ENCODE measurements around the gene ZG16.
"Not testable (repeated sequence)": the region's sequence is repeated elsewhere in the genome, so short reads cannot be mapped to it uniquely, and the experiment has no call there.

ZG16 gene

DNA sequence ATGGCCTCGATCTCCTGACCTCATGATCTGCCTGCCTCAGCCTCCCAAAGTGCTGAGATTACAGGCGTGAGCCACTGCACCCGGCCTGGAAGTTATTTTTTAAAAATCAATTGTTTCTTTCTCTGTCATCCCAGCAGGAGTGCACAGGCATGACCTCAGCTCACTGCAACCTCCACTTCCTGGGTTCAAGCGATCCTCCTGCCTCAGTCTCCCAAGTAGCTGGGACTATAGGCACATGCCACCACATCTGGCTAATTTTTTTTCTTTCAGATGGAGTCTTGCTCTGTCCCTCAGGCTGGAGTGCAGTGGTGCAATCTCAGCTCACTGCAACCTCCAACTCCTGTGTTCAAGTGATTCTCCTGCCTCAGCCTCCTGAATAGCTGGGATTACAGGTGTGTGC lies 9.1 kb downstream of the ZG16 start:
- DNase-seq (ENCODE audit: low read depth in 2 of 2) = not testable (repeated sequence)

DNA sequence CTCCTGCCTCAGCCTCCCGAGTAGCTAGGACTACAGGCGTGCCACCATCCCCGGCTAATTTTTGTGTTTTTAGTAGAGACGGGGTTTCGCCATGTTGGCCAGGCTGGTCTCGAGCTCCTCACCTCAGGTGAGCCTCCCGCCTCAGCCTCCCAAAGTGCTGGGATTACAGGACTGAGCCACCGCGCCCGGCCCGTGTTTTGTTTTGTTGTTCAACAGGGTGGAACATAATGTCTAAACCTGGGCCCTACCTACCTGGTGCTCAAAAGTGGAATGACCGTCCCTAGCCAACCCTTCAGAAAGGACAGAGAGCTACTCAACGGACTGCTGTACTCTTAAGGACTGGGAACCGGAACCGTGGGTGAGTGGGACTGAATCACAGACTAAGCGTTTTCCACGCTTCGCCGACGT lies 11.7 kb downstream of the ZG16 start:
- no peak for DNase-seq (ENCODE audit: low read depth in 2 of 2)

DNA sequence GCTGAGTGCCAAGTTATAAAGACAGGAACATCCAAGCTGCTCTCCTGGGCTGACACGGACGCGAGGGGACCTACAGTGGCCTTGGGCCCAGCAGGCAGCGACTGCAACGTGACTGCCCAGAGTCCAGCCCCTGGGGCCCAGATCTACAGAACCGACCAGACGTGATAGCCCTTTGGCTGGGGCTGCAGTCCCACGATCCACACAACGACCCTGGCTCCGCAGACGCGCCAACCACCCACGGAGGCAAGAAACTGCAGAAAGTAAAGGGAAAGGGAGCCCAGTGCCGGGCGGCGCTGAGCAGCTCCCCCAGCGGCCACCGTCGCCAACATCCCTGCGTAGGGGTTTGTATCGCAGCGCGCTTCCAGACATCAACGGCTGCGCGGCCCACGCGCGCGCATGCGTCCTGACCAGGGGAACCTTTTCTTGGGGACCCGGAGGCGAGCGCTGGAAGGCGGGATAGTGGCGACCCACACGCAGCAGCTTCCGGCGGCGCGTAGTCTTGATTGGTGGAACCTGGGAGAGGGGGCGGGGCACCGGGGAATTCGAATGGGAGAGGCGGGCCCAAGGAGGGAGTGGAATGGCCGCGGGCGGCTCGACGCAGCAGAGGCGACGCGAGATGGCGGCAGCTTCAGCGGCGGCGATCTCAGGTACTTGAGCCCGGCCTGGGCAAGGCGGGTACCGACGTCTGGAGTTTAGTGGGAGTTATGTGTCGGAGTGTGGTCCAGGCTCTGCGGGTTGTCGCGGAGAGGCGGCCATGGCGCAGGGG lies 12.3 kb downstream of the ZG16 start, which contains the start of gene KIF22:
Gene KIF22 (plus strand): TSS at position 569 of the 766 bp plus-strand sequence. CDS start 9 bp downstream, at position 578.
- peak; percentile 99 to 100 for DNase-seq (ENCODE audit: low read depth in 2 of 2)

DNA sequence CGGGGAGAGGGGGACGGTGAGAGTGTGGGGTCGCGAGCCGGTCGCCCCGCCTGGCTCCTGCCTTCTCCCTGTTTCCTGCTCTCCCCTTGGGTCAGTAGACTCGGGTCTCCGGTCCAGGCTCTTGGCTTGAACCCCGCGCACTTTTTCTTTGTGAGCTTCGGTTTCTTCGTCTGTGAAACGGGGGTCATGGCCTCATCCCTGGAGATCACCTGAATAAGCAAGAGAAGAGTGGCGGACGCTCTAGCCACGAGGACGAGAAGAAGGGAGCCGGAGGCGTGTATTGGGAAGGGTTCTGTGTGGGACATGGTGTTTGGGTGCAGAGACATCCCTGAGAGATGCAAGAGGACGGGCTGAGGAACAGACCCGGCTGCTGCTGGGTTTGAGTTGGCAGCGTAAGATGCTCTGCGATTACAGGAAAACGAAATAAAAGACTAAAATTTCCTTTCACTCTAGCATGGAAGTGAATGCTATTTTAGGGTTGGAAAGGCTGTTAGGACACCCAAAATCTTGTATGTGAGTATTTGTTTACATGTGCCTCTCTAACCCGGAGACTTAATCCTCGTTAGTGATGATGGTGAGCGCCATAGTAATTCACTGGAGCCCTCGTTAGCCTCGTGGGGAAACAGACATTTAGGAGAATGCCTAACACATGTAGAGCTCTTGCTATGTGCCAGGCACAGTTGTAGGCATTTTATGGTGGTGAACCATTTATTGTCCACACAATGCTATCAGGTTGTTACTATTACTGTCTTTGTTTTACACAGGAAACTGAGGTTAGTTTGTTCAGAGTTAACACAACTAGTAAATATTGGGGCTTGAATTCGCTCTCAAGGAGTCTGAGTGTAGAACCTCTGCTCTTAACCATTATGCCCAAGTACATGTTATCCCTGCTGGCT lies 13.1 kb downstream of the ZG16 start:
- DNase-seq (ENCODE audit: low read depth in 2 of 2) = no peak

DNA sequence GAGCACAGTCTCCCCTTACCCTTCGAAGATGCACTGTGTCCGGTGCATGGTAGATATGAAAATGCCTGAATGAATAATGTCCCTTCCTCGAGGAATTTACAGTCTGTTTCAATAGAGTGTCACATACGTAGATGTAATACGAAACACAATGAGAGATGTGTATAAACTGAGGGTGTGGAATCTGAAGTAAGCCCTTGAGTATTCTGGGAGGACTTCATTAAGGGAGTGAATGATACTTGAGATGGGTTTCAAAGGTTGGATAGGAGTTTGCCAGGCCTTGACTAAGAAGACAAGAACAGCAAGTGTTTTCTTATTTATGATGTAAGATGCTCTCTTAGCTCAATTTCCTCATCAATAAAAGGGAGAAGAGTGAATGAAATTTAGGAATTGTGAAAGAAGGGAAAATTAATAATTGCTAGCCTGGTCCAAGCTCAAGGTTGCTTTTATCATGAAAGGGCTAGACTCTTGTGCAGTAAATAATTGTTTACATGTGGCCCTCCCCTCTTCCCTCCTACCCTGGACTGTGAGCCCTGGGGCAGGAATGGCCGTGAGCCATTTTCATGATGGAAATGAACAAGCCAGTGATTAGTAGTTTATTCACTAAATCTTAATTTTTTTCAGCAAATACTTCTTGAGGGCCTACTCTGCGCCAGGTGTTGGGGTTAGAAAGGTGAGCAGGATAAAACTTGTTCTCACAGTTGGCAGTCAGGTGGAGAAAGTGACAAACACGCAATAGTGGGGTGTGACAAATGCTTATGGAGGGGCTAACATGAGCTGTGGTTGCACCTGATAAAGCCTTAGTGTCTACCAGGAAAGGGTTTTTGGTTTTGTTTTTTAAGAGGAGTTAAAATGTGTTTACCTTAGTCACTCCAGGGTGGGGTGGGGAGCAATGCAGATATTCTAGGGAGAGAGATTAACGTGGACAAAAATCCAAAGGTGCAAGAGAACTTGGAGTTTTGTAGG lies 14.1 kb downstream of the ZG16 start:
- DNase-seq (ENCODE audit: low read depth in 2 of 2) = no peak

DNA sequence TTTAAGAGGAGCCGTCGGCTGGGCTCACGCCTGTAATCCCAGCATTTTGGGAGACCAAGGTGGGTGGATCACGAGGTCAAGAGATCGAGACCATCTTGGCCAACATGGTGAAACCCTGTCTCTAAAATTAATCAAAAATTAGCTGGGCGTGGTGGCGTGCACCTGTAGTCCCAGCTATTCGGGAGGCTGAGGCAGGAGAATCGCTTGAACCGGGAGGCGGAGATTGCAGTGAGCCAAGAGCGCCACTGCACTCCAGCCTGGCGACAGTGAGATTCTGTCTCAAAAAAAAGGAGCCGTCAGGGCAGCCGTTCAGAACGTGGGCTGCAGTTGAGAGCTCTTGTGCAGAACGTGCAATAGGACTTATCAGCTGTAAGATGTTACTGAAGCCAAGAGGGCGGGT lies 15.1 kb downstream of the ZG16 start:
- not testable (repeated sequence) for DNase-seq (ENCODE audit: low read depth in 2 of 2)

DNA sequence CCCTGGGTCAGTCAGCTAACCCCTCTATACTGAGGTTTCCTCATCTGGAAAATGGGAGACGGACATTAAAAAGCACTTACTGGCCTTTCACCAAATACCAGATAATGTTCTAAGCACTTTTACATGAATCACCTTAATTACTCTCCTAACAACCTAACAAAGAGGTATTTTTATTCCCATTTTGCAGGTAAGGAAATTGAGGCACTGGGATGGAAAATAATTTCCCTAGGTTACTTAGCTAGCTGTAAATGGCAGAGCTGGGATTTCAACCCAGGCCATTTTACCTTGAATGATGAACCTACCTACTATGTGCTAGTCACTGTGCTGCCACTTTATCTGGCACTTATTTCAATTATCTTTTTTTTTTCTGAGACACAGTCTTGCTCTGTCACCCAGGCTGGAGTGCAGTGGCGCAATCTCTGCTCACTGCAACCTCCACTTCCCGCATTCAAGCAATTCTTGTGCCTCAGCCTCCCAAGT lies 16.2 kb downstream of the ZG16 start:
- no peak for DNase-seq (ENCODE audit: low read depth in 2 of 2)

DNA sequence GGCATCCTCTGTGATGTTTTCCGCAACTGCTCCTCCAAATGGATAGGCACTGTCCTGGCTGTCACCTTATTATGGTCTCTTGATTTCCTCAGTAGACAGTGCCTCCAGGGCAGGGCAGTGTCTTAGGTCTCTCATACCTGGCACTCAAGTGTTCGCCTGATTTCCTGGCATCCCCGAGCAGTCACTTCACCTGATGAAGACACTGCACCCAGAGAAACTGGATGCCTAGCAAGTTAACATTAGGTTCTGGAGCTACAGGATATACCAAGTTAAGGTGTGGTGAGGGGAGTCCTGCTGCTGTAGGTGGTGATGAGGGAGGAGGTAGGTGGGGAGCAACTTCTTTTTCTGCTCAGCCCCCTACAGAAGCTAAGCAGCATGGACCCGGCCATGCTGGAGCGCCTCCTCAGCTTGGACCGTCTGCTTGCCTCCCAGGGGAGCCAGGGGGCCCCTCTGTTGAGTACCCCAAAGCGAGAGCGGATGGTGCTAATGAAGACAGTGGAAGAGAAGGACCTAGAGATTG lies 24.4 kb downstream of the ZG16 start:
- no peak for DNase-seq (ENCODE audit: low read depth in 2 of 2)

DNA sequence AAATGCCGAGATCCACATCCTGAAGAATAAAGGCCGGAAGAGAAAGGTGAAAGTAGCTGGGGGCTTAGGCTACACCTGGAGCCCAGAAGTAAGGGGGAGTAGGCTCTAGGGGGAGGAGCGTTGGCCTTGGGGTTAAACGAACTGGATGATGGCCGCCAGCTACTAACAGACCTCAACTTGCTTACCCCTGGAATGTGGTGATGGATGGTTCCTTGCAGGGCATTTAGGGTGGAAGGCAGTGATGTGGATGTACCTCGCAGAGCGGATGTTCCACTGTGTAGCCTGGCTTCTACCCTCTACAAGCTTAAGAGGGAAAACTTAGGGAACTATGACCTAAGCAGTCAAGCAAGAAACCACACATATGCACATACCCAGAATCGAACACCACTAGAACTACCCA lies 26.0 kb downstream of the ZG16 start:
- DNase-seq (ENCODE audit: low read depth in 2 of 2) = no peak

DNA sequence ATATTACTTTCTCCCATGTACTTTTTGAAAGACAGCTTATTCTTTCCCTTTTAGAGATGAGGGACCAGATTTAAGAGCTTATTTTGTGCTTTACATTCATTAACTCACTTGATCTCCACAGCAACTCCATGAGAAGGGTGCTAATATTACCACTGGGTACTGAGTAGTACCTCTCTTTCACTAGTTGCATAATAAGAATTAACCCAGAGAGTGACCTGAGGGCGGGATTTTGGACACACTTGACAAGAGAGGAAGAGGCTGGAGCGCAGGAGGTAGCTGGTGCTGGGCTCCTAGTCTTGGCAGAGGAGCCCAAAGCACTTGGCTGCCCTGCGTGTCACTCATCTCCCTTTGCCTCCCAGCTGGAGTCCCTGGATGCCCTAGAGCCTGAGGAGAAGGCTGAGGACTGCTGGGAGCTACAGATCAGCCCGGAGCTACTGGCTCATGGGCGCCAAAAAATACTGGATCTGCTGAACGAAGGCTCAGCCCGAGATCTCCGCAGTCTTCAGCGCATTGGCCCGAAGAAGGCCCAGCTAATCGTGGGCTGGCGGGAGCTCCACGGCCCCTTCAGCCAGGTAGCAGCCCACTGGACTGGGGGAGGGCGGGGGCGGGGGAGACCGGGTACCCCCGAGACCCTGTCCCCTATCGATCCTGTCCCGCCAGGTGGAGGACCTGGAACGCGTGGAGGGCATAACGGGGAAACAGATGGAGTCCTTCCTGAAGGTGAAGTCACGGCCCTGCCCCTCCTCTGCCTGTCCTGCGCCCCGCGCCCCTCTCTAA lies 26.6 kb downstream of the ZG16 start:
- DNase-seq (ENCODE audit: low read depth in 2 of 2) = no peak

DNA sequence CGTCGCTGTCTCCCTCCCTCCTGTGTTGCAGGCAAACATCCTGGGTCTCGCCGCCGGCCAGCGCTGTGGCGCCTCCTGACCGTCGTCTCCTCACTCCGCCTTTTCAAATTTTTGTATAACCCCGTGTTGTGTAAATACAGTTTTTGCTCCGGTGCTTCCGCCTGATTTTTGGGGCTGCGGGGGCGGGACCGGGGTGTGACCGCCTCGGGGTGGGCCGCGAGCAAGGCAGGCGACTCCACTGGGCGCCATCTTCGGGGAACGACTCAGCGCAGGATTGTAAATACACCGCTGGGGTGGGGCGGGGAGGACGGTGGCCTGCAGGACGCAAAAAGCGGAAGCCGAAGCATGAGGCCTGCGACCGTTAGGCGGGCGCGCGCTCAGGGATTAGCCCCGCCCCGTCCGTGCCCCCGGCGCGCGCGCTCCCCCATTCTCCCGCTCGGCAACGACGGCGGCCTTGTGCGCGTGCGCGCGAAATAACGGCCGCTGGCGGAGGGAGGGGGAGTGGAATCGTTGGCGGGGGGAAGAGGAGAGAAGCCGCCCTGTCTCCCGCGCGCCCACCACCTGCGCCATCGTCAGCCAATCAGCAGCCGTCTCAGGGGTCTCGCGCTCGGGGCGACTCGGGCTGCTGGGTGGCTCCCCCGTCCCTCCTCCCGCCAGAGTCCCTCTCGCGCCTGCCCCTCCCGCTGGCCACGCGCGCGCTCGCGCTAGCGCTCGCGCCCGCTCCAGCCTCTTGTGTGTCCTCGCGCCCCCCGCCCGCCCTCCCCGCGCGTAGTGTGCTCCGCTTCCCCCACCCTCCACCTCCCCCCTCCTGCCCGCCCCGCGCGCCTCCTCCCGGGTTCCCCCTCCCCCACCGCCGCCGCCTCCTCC lies 27.4 kb downstream of the ZG16 start:
- DNase-seq (ENCODE audit: low read depth in 2 of 2) = peak; percentile 94 to 95

DNA sequence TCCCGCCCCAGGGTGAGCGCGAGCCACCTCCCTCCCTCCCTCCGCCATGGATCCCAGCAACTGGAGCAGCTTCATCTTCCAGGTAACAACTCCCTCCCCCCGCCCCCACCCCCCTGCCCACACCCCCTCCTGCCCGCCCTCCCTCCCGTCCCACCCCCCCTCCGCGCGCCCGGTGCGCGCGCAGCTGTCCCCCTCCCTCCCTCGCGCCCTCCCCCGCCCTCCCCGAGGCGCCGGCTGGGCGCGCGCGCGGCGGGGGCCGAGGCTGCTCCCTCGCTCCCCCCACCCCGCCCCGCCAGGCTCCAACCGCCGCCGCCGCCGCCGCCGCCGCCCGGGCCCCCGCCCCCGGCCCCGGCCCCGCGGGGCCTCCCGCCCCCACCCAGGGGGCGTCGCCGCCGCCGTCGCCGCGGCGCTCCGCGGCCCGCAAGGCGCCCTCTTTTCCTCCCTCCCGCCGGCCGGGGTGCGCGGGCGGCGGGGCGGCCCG lies 28.1 kb downstream of the ZG16 start, which contains the start of gene MAZ:
Gene MAZ (plus strand): TSS at position 431 of the 481 bp plus-strand sequence. CDS start 173 bp downstream, outside the sequence.
- peak in 1 of 2 donors; percentile 51 for DNase-seq (ENCODE audit: low read depth in 2 of 2)

DNA sequence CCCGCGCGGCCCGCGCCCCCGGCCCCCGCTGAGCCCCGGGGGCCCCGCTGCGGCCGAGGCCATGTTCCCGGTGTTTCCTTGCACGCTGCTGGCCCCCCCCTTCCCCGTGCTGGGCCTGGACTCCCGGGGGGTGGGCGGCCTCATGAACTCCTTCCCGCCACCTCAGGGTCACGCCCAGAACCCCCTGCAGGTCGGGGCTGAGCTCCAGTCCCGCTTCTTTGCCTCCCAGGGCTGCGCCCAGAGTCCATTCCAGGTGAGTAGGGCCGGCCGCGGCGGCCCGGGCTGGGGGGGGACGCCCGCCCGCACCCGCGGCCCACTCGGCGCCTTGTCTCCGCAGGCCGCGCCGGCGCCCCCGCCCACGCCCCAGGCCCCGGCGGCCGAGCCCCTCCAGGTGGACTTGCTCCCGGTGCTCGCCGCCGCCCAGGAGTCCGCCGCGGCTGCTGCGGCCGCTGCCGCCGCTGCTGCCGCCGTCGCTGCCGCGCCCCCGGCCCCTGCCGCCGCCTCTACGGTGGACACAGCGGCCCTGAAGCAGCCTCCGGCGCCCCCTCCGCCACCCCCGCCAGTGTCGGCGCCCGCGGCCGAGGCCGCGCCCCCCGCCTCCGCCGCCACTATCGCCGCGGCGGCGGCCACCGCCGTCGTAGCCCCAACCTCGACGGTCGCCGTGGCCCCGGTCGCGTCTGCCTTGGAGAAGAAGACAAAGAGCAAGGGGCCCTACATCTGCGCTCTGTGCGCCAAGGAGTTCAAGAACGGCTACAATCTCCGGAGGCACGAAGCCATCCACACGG lies 28.8 kb downstream of the ZG16 start:
- DNase-seq (ENCODE audit: low read depth in 2 of 2) = no peak

DNA sequence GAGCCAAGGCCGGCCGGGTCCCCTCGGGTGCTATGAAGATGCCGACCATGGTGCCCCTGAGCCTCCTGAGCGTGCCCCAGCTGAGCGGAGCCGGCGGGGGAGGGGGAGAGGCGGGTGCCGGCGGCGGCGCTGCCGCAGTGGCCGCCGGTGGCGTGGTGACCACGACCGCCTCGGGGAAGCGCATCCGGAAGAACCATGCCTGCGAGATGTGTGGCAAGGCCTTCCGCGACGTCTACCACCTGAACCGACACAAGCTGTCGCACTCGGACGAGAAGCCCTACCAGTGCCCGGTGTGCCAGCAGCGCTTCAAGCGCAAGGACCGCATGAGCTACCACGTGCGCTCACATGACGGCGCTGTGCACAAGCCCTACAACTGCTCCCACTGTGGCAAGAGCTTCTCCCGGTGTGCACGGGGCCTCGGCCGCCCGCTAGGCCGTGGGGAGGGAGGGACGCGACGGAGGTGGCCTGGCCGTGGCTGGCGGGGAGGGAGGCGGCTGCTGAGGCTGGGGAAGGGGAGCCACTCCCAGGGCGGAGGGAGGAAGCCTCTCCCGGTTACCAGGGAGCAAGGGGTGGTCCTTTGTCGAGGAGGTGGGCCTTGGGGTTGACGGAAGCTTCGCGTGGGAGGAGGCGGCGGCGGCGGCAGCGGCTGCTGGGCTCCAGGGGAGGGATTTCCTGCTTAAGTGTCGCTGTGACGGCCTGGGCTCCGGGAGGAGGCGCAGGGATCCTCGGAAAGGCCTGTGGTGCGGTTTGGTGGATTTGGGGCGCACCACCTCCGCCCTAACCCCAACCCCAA lies 29.6 kb downstream of the ZG16 start:
- peak; percentile 64 to 66 for DNase-seq (ENCODE audit: low read depth in 2 of 2)

DNA sequence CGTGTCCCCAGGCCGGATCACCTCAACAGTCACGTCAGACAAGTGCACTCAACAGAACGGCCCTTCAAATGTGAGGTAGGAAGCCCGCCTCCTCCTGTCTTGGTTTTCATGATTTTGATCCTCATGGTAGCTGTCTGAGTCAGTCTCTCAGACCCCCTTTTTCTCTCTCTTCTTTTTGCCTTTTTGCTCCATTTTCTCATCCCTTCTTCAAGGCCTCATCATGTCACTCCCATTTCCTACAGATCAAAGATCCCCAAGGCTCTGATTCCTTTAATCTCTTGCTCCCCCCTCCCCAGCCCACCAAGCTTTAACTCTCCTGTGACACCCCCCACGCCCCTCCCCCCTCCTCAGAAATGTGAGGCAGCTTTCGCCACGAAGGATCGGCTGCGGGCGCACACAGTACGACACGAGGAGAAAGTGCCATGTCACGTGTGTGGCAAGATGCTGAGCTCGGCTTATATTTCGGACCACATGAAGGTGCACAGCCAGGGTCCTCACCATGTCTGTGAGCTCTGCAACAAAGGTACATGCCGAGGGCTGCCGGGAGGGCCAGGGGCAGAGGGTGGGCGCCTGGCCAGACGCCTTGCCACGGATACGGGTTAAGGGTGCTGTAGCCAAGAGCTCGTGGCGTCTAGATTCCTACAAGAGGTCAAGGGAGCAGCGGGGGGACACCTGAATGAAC lies 30.3 kb downstream of the ZG16 start:
- DNase-seq (ENCODE audit: low read depth in 2 of 2) = no peak

DNA sequence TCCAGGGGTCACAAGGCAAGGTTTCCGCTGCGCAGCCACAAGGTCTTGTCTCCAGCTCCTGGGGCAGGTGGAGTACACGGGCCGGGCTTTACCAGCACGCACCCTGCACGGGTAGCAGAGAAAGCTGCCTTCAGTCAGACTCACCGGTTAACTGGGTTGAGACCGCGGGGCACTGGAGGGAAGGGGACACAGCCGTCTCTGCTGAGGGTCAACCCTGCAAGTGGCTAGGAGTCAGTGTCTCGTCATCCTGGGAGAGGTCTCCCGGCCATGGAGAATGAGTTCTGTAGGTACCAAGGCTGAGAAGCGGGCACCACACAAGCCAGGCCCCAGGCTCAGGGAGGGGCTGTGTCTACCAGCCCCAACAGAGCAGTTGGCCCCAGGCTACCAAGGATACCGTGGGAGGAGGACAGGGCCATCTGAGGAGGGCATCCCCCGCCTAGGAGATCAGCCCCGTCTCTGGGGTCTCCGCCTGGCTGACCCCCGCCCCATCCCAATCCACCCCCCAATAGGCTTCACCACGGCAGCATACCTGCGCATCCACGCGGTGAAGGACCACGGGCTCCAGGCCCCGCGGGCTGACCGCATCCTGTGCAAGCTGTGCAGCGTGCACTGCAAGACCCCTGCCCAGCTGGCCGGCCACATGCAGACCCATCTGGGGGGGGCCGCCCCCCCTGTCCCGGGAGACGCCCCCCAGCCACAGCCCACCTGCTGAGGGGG lies 31.1 kb downstream of the ZG16 start:
- no peak for DNase-seq (ENCODE audit: low read depth in 2 of 2)

Measured in stimulated activated CD8-positive, alpha-beta memory T cell treated with anti-CD3 and anti-CD28 coated beads, Interleukin-7, amount 100 ng/mL, for 1 hour (primary cell).